Peyer's patch (tissue), 4 donors: ENCODE results near the gene OR2L8. TPM values are rescaled to one million over a fixed set of nuclear protein-coding genes. Genes with fewer than 3 reads are reported as not detected.
"Not testable (repeated sequence)": the region's sequence is repeated elsewhere in the genome, so short reads cannot be mapped to it uniquely, and the experiment has no call there.

Experiments used
- DNase-seq, 3 donors: peaks; one replicate each; pipeline ENCODE4 v3.0.0-alpha.2; 2017 to 2019
- H3K27ac ChIP-seq, 4 donors: fragments of 200-600 bp; sonication (generic); one replicate each; pipeline ENCODE4 v1.5.1; 2016 to 2019
- H3K27me3 ChIP-seq, 2 donors: fragments of 200-600 bp; sonication (generic); one replicate each; pipeline ENCODE4 v1.5.1; 2019
- H3K36me3 ChIP-seq, 3 donors: fragments of 200-600 bp; sonication (generic); one replicate each; pipeline ENCODE4 v1.5.1; 2016 to 2019
- H3K4me1 ChIP-seq, 4 donors: fragments of 200-600 bp; sonication (generic); one replicate each; pipeline ENCODE4 v1.5.1; 2016 to 2019
- H3K4me3 ChIP-seq, 4 donors: fragments of 200-600 bp; sonication (generic); 1 replicate in 3 of 4; 2 replicates in 1 of 4; pipeline ENCODE4 v1.5.1; 2016 to 2019; ENCODE audit warnings: mild to moderate bottlenecking in 1 of 4
- H3K9me3 ChIP-seq, 4 donors: fragments of 200-600 bp; sonication (generic); one replicate each; pipeline ENCODE4 v1.5.1; 2016 to 2019; ENCODE audit warnings: mild to moderate bottlenecking in 1 of 4
- POLR2A ChIP-seq, 2 donors: fragments of 450-650 bp; IDR thresholded peaks; one replicate each; pipeline ENCODE4 v1.5.1; 2017; ENCODE audit warnings: antibody characterized with exemption in 2 of 2, mild to moderate bottlenecking in 2 of 2, moderate library complexity in 2 of 2
- total RNA-seq, 4 donors: library from RNA; depleted of rRNA; stranded (reverse); fragments of >200 nt; gene quantifications; one replicate each; pipeline ENCODE4 v1.1.0, GENCODE V29; 2016
- TF ChIP-seq, protein P1 (sequence below), 6 experiments: fragments of 450-650 bp in 4 of 6; fragments of 200-600 bp in 2 of 6; sonication (generic) in 1 of 6; IDR thresholded peaks; one replicate each; pipeline ENCODE4 v1.5.1; 2017 to 2019; ENCODE audit warnings: antibody characterized with exemption in 6 of 6, mild to moderate bottlenecking in 3 of 6, moderate library complexity in 1 of 6

OR2L8 gene
- total RNA-seq, 4 donors from 2014 or later, result not detected

DNA sequence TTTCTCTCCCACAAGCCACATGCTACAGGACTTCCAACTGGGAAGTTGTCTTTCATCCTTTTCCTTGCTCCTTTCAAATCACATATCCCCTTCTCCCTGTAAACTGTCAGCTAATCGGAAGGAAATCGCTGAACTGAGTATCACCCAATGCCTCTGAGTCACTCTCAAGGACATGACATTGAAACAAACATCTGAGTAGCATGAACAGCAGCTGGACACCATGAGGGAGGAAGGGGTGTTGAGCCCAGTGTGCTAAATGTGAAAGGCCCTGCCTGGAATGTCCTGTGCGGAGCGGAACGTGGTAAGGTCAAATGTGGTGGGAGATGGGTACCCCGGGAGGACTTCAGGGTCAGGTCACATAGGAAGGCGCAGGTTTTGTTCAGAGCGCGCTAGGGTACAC is 23.8 kb upstream of the OR2L8 start, which contains the start of gene OR2AJ1:
Gene OR2AJ1 (plus strand): TSS at position 22 of the 400 bp plus-strand sequence. CDS start 8,880 bp downstream, outside the sequence.
- Histone ChIP-seq H3K4me1 (no peaks in the 10 kb centered on the region), H3K9me3 (no peaks in the 10 kb centered on the region), H3K36me3 (no peaks in the 10 kb centered on the region), H3K4me3 (no peak within 1 kb of the TSS), H3K27me3 (no peaks in the 10 kb centered on the region), H3K27ac (no peak within 1 kb of the TSS)
- TF ChIP-seq, protein P1, sequence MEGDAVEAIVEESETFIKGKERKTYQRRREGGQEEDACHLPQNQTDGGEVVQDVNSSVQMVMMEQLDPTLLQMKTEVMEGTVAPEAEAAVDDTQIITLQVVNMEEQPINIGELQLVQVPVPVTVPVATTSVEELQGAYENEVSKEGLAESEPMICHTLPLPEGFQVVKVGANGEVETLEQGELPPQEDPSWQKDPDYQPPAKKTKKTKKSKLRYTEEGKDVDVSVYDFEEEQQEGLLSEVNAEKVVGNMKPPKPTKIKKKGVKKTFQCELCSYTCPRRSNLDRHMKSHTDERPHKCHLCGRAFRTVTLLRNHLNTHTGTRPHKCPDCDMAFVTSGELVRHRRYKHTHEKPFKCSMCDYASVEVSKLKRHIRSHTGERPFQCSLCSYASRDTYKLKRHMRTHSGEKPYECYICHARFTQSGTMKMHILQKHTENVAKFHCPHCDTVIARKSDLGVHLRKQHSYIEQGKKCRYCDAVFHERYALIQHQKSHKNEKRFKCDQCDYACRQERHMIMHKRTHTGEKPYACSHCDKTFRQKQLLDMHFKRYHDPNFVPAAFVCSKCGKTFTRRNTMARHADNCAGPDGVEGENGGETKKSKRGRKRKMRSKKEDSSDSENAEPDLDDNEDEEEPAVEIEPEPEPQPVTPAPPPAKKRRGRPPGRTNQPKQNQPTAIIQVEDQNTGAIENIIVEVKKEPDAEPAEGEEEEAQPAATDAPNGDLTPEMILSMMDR (IDR thresholded peaks at IDR 0.05), result no peak
- no peak for TF ChIP-seq POLR2A (IDR thresholded peaks at IDR 0.05)
- no peak for DNase-seq

DNA sequence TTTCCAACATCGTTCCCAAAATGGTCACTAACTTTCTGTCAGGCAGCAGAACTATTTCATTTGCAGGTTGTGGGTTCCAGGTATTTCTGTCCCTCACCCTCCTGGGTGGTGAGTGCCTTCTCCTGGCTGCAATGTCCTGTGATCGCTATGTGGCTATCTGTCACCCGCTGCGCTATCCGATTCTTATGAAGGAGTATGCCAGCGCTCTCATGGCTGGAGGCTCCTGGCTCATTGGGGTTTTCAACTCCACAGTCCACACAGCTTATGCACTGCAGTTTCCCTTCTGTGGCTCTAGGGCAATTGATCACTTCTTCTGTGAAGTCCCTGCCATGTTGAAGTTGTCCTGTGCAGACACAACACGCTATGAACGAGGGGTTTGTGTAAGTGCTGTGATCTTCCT is 14.7 kb upstream of the OR2L8 start:
- Histone ChIP-seq H3K4me1 (no peaks in the 10 kb centered on the region), H3K27me3 (no peaks in the 10 kb centered on the region), H3K9me3 (peaks cover 0 to 6% (median 0%) of the 10 kb centered on the region in 4 donors), H3K36me3 (no peaks in the 10 kb centered on the region), H3K4me3 (no peak overlapping the region), H3K27ac (no peak overlapping the region)
- no peak for DNase-seq
- no peak for TF ChIP-seq POLR2A (IDR thresholded peaks at IDR 0.05)
- TF ChIP-seq, protein P1 (IDR thresholded peaks at IDR 0.05), result no peak

DNA sequence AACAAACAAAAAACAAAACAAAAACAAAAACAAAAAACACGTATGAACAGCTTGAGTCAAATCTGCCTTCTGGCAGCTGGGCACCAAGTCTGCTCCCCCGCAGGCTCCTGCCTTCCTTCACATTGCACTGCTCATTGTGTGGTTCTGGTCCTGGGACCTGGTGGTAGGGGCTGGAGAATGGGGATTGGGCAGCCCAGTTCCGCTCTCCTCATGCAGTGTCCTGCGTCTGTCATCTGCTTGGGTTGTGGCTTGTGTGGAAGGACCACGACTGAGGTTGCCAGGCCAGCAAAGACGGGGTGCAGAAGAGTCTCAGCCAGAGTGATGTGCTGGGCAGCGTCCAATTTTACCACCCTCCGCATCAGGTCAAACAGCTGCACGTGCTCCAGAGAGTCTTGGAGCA is 12.9 kb upstream of the OR2L8 start:
- no peaks in the 10 kb centered on the region for H3K27me3 ChIP-seq
- peaks cover 0 to 6% (median 0%) of the 10 kb centered on the region in 4 donors for H3K9me3 ChIP-seq
- peak in 1 of 3 donors; percentile 37 for DNase-seq
- H3K4me1 ChIP-seq, result no peaks in the 10 kb centered on the region
- H3K4me3 ChIP-seq, result no peak overlapping the region
- no peaks in the 10 kb centered on the region for H3K36me3 ChIP-seq
- TF ChIP-seq POLR2A (IDR thresholded peaks at IDR 0.05), result no peak
- TF ChIP-seq, protein P1 (IDR thresholded peaks at IDR 0.05), result no peak
- no peak overlapping the region for H3K27ac ChIP-seq

DNA sequence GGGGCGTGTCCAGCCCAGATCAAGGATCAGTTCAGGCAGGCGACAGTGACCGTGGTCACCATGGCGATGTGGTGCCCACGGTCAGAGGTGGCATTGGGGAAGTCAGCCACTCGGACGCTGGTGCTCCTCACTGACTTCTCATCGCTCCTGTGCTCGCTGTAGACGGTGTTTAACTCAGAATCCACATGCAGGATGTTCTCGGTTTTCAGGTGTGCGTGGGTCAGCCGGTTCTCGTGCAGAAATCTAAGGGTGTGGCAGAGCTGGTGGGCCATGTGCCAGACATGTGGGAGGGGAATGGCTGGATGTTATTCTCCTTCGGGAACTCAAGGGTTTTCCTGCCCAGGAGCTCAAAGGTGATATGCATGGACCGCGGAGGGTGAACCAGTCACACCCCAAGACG is 12.2 kb upstream of the OR2L8 start:
- TF ChIP-seq POLR2A (IDR thresholded peaks at IDR 0.05), result no peak
- TF ChIP-seq, protein P1 (IDR thresholded peaks at IDR 0.05), result no peak
- DNase-seq, result peak in 1 of 3 donors; percentile 32
- no peak overlapping the region for H3K27ac ChIP-seq
- no peaks in the 10 kb centered on the region for H3K4me1 ChIP-seq
- H3K4me3 ChIP-seq, result no peak overlapping the region
- H3K27me3 ChIP-seq, result no peaks in the 10 kb centered on the region
- H3K36me3 ChIP-seq, result no peaks in the 10 kb centered on the region
- peaks cover 0 to 6% (median 0%) of the 10 kb centered on the region in 4 donors for H3K9me3 ChIP-seq

DNA sequence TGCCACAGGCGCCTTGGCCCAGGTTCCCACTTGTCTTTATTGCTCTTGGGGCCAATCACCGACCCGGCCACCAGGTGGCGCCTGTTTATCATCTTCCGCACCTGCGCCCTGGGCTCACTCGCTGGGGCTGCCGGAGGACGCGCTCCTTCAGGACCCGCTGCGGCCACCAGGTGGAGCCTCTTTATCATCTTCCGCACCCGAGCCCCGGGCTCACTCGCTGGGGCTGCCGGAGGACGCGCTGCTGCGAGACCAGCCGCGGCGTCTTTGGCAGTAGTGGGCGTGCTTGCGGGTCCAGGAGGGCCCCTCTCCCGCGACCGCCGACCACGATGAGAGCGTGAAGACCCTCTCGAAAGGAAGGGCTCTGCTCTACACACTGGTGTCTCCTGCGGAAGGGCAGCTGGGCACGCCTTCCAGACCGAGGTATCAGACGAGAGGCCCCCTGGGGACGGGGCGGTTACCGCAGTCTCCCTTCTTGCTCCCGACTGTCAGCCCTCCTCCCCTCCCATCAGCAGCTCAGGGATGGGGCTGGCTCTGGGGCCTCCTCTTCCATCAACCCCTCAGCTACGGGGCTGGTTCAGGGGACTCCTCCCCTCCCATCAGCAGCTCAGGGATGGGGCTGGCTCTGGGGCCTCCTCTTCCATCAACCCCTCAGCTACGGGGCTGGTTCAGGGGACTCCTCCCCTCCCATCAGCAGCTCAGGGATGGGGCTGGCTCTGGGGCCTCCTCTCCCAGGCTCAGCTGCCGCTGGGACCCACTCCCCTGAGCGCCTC is 11.5 kb upstream of the OR2L8 start:
- not testable (repeated sequence) for H3K9me3 ChIP-seq, H3K36me3 ChIP-seq, H3K27me3 ChIP-seq, H3K4me1 ChIP-seq
- Histone ChIP-seq H3K27ac (peak overlapping the region in 2 of 4 donors; percentile 43 to 49), H3K4me3 (peak overlapping the region; percentile 29 to 51 (median 33))
- peak; percentile 61 to 93 (median 70) for DNase-seq
- TF ChIP-seq, protein P1 (IDR thresholded peaks at IDR 0.05), result peak; percentile 20 to 78 (median 38)
